GM12801 (cell line): ENCODE measurements around the gene DAD1.

Experiments
- TF ChIP-seq, protein P1 (sequence below): IDR thresholded peaks from one replicate; pipeline ENCODE4 v1.5.1; 2011; ENCODE audit warnings: control low read depth; ENCODE audit not compliant: insufficient read length; ENCODE audit errors: extremely low read depth

DAD1 gene

DNA sequence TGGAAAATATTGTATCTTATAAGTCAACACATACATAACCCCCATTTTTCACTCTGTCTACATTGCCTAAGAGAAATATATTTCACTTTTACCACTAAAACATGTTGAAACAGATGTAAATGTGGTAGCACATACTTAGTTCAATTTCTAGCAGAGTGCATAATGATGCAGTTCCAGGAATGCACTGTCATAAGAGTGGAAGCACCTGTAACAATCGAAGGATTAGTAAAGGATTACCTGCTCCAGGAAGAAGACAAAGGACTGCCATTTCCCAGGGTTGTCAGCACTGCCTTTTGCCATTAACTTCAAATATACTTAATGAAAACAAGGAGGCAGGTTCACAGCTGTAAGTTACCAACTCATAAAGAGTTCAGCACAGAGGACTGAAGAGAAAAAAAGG is 24.6 kb downstream of the DAD1 start:
- TF ChIP-seq, protein P1, sequence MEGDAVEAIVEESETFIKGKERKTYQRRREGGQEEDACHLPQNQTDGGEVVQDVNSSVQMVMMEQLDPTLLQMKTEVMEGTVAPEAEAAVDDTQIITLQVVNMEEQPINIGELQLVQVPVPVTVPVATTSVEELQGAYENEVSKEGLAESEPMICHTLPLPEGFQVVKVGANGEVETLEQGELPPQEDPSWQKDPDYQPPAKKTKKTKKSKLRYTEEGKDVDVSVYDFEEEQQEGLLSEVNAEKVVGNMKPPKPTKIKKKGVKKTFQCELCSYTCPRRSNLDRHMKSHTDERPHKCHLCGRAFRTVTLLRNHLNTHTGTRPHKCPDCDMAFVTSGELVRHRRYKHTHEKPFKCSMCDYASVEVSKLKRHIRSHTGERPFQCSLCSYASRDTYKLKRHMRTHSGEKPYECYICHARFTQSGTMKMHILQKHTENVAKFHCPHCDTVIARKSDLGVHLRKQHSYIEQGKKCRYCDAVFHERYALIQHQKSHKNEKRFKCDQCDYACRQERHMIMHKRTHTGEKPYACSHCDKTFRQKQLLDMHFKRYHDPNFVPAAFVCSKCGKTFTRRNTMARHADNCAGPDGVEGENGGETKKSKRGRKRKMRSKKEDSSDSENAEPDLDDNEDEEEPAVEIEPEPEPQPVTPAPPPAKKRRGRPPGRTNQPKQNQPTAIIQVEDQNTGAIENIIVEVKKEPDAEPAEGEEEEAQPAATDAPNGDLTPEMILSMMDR: no peak

DNA sequence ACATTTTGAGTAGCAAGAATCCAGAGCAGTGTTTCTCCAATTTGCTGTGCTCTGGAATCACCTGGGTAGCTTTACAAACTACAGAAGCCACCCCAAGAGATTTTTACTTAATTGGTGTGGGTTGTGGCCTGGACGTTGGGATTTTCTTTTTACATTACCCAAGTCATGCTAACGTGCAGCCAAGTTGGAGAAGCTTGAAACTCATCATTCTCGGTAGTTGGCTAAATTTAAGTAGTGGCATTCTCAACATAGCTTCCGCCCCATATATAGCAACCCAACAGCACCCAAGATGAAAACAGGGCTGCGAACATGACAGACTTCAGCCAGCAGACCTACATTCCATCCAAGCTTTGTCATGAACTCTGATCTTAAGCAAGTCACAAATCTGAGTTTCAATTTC is 25.0 kb downstream of the DAD1 start:
- TF ChIP-seq, protein P1: no peak

DNA sequence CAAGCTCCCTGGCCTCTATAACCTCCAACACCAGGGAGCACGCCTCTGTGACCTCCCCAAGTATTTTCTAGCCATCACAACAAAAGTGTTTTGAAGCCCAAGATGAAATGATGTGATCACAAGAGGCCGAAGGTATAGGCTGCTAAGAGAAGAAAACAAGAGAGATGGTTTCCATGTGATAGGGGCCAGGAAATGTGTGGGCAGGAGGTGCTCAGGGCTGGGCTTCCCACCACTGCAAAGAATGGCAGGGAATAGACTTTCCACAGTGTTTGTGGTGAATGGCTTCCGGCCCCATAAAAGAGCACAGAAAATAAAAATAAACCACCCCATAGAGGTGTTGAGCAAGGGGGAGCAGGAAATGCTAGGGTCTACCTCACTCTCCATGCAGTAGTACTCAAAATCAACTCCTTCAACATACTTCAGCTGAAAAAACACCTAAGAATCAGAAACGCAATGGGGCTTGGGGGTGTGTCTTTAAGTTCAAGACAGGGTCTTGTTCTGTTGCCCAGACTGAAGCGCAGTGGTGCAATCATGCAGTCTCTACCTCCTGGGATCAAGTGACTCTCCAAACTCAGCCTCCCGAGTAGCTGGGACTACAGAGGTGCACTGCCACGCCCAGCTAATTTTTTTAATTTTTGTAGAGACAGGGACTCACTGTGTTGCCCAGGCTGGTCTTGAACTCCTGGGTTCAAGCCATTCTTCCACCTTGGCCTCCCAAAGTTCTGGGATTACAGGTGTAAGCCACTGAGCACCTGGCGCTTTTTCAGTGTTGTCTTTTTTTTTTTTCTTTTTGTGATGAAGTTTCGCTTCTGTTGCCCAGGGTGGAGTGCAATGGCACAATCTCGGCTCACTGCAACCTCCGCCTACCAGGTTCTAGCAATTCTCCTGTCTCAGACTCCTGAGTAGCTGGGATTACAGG is 27.1 kb downstream of the DAD1 start:
- TF ChIP-seq, protein P1: no peak

DNA sequence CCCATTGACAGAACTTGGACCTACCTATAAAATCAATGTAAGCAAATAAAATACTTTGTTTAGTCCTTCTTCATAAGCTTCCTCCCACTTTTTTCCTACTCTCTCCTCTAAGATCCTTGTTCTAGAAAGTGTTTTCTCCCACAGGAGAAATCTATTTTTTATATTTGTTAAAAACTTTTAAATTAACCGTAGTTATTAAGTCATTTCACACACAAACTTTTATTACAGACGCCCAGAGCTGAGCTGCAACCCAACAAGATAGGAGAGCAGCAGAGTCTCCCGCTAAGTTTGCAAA is 27.7 kb downstream of the DAD1 start:
- TF ChIP-seq, protein P1: no peak

DNA sequence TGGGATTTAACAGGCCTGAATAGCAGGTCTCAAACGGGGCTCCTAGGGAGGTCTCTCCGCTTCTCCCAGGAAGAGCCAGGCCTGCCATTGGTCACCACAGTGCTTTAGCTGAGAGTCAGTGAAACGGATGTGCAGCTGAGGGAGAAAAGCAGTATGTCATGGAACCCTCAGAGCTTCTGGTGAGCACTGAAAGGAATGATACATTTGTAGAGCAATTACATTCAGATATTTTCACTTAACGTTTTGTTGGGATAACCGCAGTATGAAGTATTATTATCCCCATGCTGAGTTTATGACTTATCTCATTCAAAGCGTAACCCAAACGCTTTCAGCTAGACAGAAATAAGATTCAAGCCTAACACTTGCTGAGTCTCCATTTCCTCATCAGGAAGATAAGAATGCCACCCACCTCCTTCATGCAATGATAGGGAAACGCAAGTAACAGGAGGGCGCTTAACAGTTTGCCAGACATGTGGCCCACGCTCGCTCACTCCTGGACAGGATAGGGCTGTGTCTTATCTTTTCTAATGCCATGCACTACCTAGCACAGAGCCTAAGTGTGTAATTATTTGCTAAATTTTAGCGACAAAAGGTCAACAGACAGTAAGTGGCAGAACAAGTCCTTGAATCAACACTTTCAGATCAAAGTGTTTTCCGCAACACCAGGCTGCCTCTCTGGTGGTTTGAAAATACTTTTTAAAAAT is 28.2 kb downstream of the DAD1 start:
- TF ChIP-seq, protein P1: no peak

DNA sequence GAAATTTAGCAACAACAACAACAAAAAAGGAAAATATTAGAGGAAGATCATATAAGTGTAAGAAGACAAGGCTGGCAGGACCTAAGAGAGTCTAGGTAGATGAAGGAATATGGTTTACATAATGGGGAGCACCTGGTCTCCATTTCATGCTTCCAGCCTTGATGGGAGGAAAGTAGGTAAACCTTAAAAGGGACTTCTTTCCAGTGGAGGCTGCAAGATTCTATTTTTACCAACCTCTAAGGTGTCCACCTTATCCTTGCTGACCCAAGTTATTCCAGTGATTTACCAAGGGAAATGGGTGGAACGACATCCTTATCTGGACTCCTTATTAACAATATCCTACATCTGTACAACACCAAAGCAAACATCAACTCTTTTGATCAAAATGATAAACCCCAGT is 30.0 kb downstream of the DAD1 start:
- TF ChIP-seq, protein P1: no peak

DNA sequence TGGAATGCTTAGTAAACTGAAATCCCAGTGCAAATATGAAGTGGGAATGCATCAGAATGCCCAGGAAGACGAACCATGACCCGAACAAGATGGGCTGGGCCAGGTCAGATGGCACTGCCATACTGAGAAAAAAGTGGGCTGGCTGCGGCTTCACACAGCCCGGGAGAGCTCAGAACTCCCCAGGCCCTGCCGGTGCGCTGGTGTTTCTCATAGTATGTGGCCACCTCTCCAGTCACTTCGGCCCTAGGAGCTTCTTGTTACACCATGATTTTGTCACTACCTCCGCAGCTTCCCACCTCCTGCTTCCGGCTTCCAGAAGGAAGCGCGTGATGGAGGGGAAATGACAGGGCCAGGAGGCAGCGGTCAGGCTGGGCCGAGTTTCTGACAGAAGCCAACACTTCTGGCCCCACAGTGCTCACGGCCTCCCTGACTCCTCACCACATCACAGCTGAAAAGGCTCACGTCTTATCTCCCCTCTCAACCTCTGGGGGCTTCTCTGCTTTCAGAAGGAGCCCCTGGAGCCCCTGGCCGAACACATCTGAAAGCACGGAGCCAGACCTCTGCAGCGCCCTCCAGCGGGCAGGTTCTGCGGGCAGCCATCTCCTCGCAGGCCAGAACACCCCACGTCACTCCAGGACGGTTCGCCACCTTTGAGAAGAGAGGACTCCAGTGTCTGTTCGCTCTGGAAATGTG is 30.7 kb downstream of the DAD1 start:
- TF ChIP-seq, protein P1: no peak
